SW 1271 (cell line): ENCODE measurements around the gene GPR17.

Experiments used
- DNase-seq, 2 experiments: peaks; one replicate each; lab custom pipeline; 2025; lab: John Stamatoyannopoulos, UW

GPR17 gene

DNA sequence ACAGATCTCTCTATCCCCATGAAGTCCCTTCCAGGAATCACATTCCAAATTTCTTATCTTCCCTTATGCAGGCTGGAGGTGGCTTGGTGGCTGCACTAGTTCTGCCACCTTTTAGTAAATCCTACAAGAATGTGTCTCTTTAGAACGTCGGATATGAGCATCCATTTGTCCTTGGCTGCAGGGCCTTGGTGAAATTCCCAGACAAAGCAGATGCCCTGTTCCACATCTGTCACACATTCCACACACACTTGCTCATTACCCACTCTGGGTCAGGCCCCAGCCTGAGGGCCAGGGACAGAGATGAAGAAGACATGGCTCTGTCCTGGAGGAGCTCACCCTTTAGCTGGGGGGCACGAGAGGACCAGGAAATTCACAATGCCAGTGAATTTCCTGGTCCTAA, 31.2 kb upstream of the GPR17 start:
- no peak for DNase-seq

DNA sequence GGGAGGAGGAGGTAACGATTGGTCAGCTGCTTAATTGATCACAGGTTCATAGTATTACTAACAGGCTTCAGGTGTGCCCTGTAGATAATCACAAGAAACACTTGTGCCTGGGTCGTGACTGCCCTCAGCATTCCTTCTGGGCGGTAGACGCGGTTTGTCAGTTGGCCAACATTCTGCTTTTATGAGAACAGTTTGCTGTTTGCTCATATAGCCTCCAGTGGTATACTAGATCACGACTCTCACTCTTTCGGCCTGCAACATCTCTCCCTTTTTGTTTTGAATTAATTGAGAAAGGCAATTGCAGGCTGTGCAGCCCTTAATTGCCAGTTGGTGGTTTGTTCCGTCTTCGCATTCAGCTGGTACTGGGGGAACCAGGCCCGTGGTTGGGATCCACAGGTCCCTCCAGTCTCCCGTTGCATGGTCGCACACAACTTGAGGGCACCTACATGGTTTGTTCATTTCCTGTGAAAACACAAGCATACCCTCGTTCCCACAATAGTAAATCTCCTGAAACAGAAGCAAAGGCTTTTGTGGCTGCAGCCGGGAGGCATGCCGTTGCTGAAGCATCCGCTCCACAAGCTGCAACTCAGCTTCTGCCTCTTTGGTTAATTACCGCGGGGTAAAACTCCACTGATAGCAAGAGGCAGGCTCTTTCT, 30.3 kb upstream of the GPR17 start:
- DNase-seq, result no peak

DNA sequence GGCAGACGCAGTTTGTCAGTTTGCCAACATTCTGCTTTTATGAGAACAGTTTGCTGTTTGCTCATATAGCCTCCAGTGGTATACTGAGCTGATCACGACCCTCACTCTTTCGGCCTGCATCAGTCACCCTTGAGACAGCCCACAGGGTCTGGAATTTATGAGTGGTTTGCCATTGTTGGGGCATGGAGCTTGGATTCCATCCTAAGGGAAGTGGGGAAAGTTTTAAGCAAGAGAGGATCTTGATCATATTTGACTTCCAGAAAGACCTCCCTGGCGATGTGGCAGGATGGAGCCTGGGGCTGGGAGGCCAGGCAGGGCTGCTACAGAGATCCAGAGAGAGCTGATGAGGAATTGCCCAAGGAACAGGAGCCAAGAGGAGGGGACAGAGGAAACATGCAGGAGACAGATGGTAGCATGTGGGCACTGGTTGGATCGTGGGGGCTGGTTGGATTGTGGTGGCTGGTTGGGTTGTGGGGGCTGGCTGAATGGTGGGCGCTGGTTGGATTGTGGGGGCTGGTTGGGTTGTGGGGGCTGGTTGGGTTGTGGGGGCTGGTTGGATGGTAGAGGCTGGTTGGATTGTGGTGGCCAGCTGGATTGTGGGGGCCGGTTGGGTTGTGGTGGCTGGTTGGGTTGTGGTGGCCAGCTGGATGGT, 27.3 kb upstream of the GPR17 start:
- no peak for DNase-seq

DNA sequence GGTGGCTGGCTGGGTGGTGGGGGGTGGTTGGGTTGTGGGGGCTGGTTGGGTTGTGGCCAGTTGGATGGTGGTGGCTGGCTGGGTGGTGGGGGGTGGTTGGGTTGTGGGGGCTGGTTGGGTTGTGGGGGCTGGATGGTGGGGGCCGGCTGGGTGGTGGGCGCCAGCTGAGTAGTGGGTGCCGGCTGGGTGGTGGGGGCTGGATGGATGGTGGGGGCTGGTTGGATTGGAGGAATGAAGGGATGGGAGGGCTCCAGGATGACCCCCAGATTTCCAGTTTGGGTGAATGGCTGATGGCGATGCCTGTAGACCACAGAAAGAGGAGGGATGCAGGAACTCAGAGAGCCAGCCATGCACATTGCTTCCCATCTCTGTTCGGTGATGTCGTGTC, 26.8 kb upstream of the GPR17 start:
- DNase-seq, result no peak

DNA sequence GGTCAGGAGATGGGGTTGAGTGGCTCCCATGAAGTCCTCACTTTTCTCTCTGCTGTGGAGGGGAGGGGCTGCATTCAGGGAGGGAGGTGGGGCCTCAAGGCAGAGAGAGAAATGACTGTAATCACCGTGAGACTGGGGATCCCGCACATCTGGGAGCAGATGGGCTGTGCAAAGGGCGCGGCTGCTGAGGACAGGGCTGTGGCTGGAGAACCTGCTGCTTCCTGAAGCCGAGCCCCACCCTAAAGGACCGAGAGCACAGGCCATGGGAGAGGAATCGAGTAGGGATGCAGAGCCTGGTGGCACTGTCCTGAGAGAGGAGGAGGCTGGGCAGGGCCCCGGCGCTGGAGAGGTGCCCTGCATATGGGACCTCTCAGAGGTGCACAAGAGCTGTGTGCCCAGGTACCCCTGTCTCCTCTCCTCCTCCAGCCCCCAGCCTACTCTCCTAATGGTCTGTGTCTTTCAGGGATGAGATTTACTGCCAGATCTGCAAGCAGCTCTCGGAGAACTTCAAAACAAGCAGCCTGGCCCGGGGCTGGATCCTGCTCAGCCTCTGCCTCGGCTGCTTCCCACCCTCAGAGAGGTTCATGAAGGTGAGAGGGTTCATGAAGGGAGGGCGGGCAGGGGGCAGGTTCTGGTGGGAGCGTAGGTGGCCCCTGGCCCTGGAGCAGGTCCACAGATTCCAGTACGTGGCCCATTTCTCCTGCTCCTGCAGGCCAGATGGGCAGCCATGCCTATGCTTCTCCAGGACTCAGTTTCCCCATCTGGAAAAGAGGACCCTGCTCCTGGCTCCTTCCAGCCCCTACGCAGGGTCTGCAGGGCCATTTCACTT, 25.9 kb upstream of the GPR17 start:
- DNase-seq, result no peak

DNA sequence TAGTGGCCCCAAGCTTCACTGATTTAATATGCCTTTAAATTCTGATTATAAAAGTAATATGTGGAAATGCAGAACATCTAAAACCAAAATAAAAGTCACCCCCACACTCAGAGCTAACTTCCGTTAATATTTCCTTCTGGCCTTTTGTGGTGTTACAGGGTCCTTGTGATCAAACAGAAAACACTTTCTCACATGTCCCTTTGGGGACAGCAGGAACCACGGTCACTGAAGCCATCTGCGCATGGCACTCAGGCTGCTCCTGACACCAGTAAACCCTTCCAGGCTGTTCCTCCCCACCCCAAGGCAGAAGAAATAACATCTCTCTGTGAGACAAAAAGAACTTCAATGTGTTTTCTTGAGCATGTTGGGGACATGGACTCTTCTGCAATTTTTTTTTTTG, 25.1 kb upstream of the GPR17 start:
- DNase-seq, result no peak

DNA sequence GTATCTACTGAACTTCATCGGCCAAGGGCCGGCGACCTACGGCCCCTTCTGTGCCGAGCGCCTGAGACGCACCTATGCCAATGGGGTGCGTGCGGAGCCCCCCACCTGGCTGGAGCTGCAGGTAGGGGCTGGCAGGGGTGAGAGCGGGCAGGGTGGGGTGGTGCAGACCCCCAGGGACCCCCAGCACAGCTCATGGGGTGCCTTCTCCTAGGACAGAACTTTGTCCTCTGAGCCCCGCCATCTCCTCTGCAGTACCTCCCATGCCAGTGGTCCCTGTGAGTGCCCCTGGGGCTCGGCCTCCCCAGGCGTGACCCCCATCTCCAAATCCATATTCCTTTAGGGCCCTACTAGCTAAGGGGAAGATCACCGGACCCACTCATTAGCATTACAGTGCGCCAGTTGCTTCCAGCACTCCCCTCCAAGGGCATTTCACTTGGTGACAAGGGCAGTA, 23.9 kb upstream of the GPR17 start:
- DNase-seq, result no peak

DNA sequence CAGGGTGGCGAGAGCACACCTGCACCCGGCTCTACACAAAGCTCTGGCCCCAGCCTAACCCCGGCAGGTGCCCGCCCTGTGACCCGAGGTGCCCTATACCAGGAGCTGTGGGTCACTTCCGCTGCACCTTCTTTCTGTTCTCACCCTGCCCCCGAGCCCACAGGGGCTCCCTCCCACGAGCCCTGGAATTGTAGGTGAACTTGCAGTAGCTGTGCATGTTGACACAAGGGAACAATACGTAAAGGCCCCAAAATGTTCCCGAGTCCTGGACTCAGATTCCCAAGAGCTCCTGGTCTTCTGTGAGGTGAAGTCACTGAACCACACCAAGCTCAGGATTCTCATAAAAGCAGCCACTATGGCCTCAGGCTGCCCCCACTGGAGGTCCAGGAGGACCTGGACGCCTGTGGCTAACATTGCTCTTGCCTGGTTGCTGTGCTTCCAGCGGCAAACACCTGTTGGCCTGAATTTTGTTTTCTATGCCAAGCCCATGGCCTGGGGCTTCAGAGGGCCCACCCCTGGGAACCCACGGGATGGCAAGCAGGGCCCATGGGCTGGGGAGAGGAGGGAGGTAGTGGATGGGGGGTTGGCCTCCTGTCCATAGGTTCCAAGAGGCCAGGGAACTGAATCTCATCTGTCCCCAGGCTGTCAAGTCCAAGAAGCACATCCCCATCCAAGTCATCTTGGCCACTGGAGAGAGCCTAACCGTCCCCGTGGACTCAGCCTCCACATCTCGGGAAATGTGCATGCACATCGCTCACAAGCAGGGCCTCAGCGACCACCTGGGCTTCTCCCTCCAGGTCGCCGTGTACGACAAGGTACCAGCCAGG, 23.2 kb upstream of the GPR17 start:
- no peak for DNase-seq

DNA sequence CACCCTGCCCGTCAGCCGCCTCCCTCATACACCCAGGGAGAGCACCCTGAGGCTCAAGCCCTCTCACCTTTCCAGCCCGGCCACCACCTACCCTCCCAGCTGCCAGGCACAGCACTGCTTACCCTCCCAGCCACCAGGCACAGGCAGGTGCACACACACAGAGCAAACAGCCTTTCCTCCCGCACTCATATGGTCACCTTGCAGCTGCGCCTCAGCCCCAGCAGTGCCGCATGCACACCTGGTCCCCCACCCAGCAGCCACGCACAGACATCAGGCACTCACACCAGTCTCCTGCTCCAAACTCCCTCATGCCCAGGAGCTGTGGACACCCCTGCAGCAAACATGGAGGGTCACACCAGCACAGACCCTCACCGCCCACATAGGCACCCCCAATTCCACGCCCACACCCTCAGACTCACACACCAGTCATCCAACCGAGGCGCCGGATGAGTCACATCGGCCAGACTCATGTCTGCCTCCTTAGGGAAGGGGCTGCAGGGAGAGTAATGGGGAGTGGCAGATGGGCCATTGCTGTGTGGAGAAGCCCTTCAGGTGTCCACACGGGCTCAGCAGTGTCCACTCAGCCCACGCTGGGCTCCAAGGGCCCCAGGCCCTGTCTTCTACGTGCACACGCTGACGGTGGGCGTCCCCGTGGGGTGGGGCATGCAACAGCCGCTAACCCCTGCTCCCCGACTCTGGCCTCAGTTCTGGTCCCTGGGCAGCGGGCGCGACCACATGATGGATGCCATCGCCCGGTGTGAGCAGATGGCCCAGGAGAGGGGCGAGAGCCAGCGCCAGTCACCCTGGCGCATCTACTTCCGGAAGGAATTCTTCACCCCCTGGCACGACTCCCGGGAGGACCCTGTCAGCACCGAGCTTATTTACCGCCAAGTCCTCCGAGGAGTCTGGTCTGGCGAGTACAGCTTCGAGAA, 22.3 kb upstream of the GPR17 start:
- DNase-seq, result no peak

DNA sequence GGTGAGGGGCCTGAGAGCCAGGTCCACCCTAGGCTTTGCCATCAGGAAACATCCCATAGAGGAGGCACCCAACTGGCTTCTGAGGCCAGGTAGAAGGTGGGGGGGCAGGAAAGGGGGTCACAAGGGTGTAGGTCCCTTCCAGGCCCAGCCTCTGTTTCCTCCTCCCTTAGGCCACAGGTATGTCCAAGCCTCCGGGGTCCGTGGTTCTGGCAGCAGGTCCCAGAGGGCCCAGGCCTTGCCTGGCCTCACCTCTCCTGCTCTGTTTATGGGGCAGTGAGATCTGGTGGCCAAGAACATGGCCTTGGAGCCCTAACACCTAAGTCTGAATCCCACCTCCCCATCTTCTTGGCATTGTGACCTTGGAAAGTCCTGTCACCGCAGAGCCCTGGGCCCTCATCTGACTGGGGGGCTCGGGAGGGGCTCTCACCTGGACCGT, 21.6 kb upstream of the GPR17 start:
- DNase-seq, result no peak

DNA sequence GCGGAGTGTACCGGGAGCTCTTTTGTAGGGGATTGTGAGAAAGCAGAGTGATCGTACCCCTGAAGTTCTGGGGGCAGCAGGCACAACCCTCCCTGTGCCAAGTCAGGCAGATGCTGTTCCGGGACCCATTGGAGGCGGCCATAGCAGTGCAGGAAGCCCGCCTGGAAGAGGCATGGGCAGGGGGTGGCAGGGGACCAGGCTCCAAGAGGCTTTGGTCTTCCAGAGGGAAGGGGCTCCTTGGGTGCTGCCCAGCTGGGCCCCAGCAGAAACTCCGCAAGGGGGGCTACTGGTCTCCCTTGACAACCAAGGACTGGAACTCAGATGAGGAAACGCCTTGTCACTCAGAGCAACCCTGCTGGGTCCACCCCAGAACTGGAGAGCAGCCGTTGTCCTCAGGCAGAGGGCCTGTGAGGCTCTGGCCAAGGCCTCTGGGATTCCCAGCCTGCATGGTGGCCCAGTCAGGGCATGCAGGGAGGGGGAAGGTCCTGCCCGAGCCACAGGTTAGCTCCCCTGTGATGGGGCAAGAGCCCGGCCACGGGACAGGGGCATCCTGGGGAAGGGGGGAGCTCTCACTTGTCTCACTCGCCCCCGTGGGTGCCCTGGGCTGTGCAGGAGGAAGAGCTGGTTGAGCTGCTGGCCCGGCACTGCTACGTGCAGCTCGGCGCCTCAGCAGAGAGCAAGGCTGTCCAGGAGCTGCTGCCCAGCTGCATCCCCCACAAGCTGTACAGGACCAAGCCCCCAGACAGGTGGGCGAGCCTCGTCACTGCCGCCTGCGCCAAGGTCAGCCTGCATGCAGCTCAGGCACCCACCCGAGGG, 21.0 kb upstream of the GPR17 start:
- no peak for DNase-seq

DNA sequence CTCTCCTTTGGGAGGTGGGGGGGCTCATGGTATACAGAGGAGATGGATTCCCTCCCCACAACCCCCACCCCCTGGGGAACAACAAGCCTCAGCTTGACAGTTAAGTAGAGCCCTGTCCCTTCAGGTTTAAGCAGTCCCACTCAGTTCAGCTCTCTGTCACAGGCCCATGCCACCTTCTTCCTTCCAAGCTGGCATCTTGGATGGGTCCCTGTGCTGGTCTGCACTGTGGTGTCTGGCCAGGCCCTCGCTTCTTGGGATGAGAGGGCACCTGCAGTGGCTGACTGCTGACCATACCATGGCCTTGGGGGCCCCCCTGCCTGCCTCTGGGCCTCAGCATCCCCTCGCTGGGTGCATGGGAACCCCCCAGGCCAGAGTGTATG, 20.4 kb upstream of the GPR17 start:
- no peak for DNase-seq

DNA sequence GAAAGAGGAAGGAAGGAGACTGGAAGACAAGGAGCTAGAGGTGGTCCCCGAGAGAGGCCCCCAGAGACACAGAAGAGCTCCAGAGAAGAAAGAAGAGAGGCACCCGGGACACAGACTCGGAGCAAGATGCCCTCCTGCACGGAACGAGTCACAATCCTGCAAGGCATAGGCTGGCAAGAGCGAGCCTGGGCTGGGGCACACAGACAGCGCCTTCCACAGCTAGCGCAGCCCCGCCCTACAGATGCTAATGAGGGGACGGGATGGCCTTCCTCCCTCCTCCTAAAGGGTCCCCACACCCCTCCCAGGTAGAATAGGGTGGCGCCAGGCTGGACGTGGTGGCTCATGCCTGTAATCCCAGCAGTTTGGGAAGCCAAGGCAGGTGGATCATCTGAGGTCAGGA, 19.8 kb upstream of the GPR17 start:
- no peak for DNase-seq

DNA sequence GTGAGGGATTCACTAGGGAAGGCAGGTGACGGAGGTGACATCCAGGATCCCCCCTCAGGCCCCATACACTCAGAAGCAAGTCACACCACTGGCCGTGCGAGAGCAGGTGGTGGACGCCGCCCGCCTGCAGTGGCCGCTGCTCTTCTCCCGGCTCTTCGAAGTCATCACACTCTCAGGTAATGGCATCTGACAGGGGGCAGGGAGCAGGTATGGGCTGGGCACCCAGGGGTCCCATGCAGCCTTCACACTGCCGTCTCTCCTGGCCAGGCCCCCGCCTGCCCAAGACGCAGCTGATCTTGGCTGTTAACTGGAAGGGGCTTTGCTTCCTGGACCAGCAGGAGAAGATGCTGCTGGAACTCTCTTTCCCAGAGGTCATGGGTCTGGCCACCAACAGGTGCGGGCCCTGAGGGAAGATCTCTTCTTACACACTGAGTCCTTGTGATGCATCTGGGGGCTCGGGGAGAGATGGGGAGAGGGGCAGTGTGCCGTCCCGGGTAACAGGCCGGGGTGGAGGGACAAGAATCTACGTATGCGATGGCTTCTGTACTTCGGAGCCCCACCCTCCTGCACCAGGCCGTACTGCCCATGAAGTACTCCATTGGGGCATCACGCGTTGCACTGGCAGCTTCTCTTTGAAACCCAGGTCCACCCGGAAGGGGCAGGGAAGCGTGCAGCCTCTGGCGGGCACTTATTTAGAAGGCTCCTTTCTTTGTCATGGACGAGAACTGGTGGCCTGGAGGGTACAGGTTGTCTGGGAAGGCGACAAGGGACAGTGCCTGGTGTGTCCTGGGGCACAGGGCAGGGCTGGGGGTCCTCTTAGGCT, 18.8 kb upstream of the GPR17 start:
- no peak for DNase-seq

DNA sequence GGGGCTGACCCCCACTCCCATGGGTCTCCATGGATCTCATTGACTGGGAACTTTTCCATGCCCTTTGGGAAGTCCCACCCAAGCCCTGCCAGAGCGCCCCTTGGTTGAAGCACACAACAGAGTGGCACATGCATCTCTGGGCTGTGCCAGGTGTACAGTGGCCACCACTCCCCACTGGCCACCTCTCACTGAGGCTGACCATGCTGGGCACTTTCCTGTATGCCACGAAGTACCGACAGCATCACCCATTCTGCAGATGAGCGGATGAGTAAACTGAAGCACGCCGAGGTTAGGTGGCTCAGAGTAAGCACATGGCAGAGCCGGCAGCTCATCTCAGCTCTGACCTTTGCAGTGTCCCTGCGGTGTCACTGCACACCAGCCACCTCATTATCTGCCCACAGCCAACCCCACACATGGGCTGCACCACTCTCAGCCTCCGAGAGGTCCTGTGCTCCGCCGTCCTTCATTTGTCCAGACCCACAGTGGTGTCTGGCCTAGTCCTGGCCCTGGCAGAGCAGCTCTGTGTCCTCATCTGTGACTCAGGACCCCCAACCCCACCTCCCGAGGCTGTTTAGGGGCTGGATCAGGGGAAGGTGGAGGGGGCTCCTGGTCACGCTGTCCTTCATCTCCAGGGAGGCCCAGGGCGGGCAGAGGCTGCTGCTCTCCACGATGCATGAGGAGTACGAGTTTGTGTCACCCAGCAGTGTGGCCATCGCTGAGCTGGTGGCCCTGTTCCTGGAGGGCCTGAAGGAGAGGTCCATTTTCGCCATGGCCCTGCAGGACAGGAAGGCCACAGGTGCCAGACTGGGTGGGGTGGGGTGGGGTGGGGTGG, 18.0 kb upstream of the GPR17 start:
- DNase-seq, result no peak

DNA sequence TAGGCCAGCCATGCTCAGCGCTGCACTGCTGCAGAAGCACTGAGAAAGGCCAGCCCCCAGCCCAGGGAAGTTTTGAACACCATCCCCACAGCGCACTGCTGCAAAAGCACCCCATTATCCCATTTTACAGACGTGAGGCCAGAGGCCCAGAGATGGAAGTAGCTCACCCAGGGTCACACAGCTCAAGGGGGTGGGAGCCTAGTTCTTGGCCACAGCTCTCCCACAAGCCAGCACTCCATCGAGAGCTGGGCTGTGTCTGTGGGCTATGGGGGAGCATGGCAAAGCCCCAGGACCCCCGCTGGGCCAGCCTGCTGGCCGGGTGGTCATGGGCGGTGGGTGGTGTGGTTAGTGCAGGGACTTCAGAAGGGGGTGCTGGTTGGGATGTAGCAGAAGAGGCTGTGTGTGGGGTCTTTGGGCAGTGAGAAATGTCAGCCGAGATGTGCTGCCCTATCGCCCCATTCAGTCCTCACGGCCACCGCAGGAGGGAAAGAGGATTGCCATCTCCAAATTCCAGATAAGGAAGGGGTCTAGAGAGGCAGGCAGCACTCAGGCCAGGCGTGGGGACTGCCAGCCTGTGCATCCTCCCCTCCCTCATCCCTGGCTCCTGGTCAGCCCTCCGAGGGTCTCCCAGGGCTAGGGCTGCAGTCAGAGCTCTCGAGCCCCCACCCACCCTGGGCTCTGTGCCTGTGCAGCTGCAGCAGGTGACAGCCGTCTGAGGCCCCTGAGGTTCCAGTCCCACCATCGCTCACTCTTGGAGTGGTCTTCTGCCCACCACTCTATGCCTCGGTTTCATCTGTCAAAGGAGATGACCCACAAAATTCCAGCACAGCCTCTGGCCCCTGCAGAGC, 17.0 kb upstream of the GPR17 start:
- no peak for DNase-seq

DNA sequence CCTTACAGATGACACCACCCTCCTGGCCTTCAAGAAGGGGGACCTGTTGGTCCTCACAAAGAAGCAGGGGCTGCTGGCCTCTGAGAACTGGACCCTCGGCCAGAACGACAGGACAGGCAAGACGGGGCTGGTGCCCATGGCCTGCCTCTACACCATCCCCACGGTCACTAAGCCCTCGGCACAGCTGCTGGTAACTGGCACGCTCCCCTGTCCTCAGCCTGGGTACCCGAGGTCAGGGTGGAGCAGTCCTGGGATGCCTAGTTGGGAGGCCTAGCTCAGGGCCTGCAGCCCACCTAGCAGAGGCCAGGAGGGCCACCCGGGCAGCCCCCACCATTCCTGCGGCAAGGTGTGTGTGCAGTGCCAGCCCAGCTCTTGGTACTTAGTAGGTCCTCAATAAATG, 16.3 kb upstream of the GPR17 start:
- no peak for DNase-seq
